GM23248 (cell line): ENCODE measurements around the gene MBTPS1. TPM values are rescaled to one million over a fixed set of nuclear protein-coding genes. Genes with fewer than 3 reads are reported as not detected.

Experiments used
- DNase-seq: peaks from one replicate; pipeline ENCODE4 v3.0.0-alpha.2; 2015
- H2AFZ ChIP-seq: fragments of 200-600 bp; sonication (generic); 2 replicates; pipeline ENCODE4 v1.6.1; 2016; ENCODE audit warnings: antibody characterized with exemption
- H3F3A ChIP-seq: fragments of 200-600 bp; sonication (generic); 2 replicates; pipeline ENCODE4 v1.6.1; 2016; ENCODE audit warnings: mild to moderate bottlenecking, antibody characterized with exemption, mixed run types; ENCODE audit not compliant: insufficient read depth
- H3K27ac ChIP-seq: fragments of 200-600 bp; sonication (generic); 2 replicates; pipeline ENCODE4 v1.5.1; 2016; ENCODE audit warnings: mild to moderate bottlenecking
- H3K27me3 ChIP-seq: fragments of 200-600 bp; sonication (generic); replicated peaks from 2 replicates; pipeline ENCODE4 v1.6.1; 2016; ENCODE audit warnings: mild to moderate bottlenecking; ENCODE audit not compliant: insufficient read depth
- H3K36me3 ChIP-seq: fragments of 200-600 bp; sonication (generic); 2 replicates; pipeline ENCODE4 v1.6.1; 2016; ENCODE audit warnings: low read depth, mild to moderate bottlenecking
- H3K4me1 ChIP-seq: fragments of 200-600 bp; sonication (generic); 2 replicates; pipeline ENCODE4 v1.6.1; 2016; ENCODE audit warnings: mild to moderate bottlenecking; ENCODE audit not compliant: insufficient read depth
- H3K4me2 ChIP-seq: fragments of 200-600 bp; sonication (generic); one replicate; pipeline ENCODE4 v1.6.1; 2016; ENCODE audit warnings: mild to moderate bottlenecking; ENCODE audit not compliant: unreplicated experiment
- H3K4me3 ChIP-seq: fragments of 200-600 bp; sonication (generic); 2 replicates; pipeline ENCODE4 v1.5.1; 2016; ENCODE audit warnings: mild to moderate bottlenecking
- H3K79me2 ChIP-seq: fragments of 200-600 bp; sonication (generic); 2 replicates; pipeline ENCODE4 v1.6.1; 2016; ENCODE audit warnings: mild to moderate bottlenecking; ENCODE audit not compliant: insufficient read depth
- H3K9ac ChIP-seq: fragments of 200-600 bp; sonication (generic); 2 replicates; pipeline ENCODE4 v1.6.1; 2016; ENCODE audit warnings: mild to moderate bottlenecking
- H3K9me2 ChIP-seq: fragments of 200-600 bp; sonication (generic); 2 replicates; pipeline ENCODE4 v1.6.1; 2016; ENCODE audit warnings: mixed run types, mild to moderate bottlenecking, moderate library complexity; ENCODE audit not compliant: insufficient read depth
- H3K9me3 ChIP-seq: fragments of 200-600 bp; sonication (generic); one replicate; pipeline ENCODE4 v1.6.1; 2017; ENCODE audit warnings: low read depth
- H4K20me1 ChIP-seq: fragments of 200-600 bp; sonication (generic); 2 replicates; pipeline ENCODE4 v1.6.0; 2016; ENCODE audit not compliant: insufficient read depth
- EZH2 ChIP-seq: fragments of 200-600 bp; sonication (generic); IDR thresholded peaks from 2 replicates; pipeline ENCODE4 v1.6.1; 2018; ENCODE audit warnings: antibody characterized with exemption, mild to moderate bottlenecking; ENCODE audit not compliant: insufficient read depth, poor library complexity, severe bottlenecking
- EZH2phosphoT487 ChIP-seq: fragments of 200-600 bp; sonication (generic); IDR thresholded peaks from 2 replicates; pipeline ENCODE4 v1.6.1; 2018; ENCODE audit warnings: antibody characterized with exemption, moderate library complexity, mild to moderate bottlenecking, low read depth; ENCODE audit not compliant: insufficient read depth
- WGBS, 2 experiments: methylation state at CpG; one replicate each; pipeline ENCODE4 v1.1.6; 2015 to 2017; ENCODE audit warnings: low lambda C conversion rate in 2 of 2, low coverage in 1 of 2; ENCODE audit errors: missing lambda C conversion rate in 2 of 2; 5-methylcytosine and 5-hydroxymethylcytosine counted together
- in situ Hi-C: fragments of 300-500 bp; cut with MboI; formaldehyde crosslinking; loops from 2 replicates; pipeline ENCODE4 v1.15.0; 2020
- polyA plus RNA-seq: library from polyadenylated mRNA; unstranded; fragments of >200 nt; fragmentation: Nextera tagmentation; extraction: Ambion mirVana; gene quantifications from 2 replicates; pipeline ENCODE4 v1.2.1, GENCODE V29; 2016
- total RNA-seq: library from RNA; depleted of rRNA; stranded (reverse); fragments of >200 nt; shearing (Covaris generic); gene quantifications from 2 replicates; pipeline ENCODE4 v1.2.3, GENCODE V29; 2014

The MBTPS1 gene
- total and polyA plus RNA-seq, 2 experiments from 2014 or later = 84.0 to 95.7 TPM

DNA sequence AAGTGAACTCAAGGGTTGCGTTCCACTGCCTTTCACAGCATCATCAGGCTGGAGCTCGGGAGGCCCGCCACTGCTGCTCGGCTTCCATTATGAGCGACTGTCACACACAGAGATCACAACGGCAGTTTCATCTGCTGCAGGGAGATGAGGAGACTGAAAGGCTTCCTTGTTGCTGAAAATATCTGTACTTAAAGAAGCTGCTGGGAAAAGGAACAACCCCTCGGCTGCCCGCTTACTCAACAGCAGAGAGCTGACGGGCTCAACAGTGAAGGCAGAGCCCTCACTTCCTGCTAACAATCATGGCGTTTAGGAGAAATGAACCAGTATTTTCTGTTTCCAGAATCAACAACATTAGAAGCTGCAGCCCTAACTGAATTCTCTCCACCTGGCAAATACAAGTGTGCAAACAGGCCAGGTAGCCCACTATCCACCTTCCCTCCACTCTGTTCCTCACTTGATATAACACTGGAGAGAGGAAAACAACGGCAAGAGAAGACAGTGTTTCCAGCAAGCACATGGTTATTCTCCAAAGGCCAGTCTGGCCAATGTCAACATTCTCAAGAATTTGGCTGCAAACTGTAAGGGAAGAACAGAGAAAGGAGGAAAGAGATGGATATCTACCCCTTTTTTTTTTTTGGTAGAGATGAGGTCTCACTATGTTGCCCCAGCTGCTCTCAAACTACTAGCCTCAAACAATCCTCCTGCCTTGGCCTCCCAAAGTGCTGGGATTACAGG, 33.7 kb downstream of the MBTPS1 start:
- WGBS, 2 experiments = 80 to 82% methylated on average over 11 of the region's 11 CpGs
- no peaks in the 10 kb centered on the region; the same call in 1 of the 2 replicates for H4K20me1 ChIP-seq
- TF ChIP-seq EZH2 = no peak
- TF ChIP-seq EZH2phosphoT487 = no peak

DNA sequence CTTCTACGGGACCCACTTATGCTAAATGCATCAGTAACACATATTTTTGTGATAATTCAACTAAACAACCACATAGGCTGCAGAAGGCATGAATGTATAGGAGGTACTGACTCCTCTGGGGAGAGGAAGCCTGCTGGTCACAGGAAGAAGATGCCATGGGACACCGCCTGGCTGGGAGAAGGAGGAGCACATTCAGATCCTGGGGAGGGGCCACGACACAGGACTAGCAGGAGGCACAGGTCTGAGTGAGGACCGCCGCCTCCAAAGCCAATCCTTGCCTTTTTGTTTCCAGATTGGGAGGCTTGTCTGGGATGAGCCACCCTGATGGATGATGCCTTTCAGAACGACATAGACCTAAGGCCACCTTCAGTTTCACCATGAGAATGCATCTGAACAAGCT, 34.6 kb downstream of the MBTPS1 start:
- H3K9me3 ChIP-seq = no peaks in the 10 kb centered on the region
- H3K4me3 ChIP-seq = no peak overlapping the region
- H3K36me3 ChIP-seq = peaks cover 46% of the 10 kb centered on the region; the same call in 1 of the 2 replicates
- no peak for TF ChIP-seq EZH2
- no peak for TF ChIP-seq EZH2phosphoT487
- peaks cover 18% of the 10 kb centered on the region for H3K79me2 ChIP-seq
- H2AFZ ChIP-seq = no peak overlapping the region
- H4K20me1 ChIP-seq = no peaks in the 10 kb centered on the region; the same call in 1 of the 2 replicates
- H3K4me1 ChIP-seq = no peaks in the 10 kb centered on the region
- H3K9me2 ChIP-seq = no peaks in the 10 kb centered on the region
- no peaks in the 10 kb centered on the region for H3K27me3 ChIP-seq
- H3K27ac ChIP-seq = no peak overlapping the region
- in situ Hi-C loops = no loop called here
- no peak overlapping the region for H3K9ac ChIP-seq
- 79 to 85% methylated on average over 6 of the region's 6 CpGs for WGBS, 2 experiments
- H3F3A ChIP-seq = no peaks in the 10 kb centered on the region
- no peak overlapping the region for H3K4me2 ChIP-seq
- peak; percentile 3 for DNase-seq

More for the DNA sequence above, 33.7 kb downstream of the MBTPS1 start:
- Histone ChIP-seq H3K9me3 (no peaks in the 10 kb centered on the region), H3K27me3 (no peaks in the 10 kb centered on the region), H3K36me3 (peaks cover 40% of the 10 kb centered on the region; the same call in 1 of the 2 replicates), H3F3A (no peaks in the 10 kb centered on the region), H3K4me1 (no peaks in the 10 kb centered on the region), H3K9me2 (no peaks in the 10 kb centered on the region), H3K27ac (no peak overlapping the region), H3K79me2 (peaks cover 11% of the 10 kb centered on the region; the same call in 1 of the 2 replicates), H3K4me3 (no peak overlapping the region), H3K9ac (no peak overlapping the region), H2AFZ (no peak overlapping the region), H3K4me2 (no peak overlapping the region)
- no peak for DNase-seq
- in situ Hi-C loops = no loop called here

DNA sequence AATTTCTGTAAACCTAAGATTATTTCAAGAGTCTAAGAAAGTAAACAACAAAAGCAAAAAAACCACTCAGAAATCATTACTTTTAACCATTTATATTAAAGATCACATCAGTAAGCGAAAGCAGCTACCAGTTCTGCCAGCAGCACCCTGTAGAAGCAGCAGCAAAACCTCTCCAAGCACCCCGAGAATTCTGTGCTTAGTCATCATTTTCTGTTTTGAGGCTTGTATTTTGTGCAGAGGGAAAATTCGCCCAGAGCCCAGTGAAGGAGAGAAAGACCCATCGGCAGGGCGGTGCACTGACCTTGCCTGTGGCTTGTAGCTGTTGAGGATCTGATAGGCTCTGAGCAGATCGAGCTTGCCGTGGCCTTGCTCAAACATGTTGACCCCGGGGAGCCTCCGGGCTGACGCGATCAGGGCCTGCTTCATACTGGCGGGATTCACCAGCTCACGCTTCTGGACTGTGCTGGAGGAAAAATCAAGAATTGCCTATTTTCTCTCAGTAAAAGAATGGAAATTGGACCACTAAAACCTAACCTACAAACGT, 35.2 kb downstream of the MBTPS1 start:
- Histone ChIP-seq H3K27ac (no peak overlapping the region), H3K9me2 (no peaks in the 10 kb centered on the region), H3K4me2 (no peak overlapping the region), H3K36me3 (peaks cover 46% of the 10 kb centered on the region), H3K79me2 (peaks cover 24% of the 10 kb centered on the region), H3K4me3 (no peak overlapping the region), H3K9me3 (no peaks in the 10 kb centered on the region), H3K4me1 (no peaks in the 10 kb centered on the region), H3K27me3 (no peaks in the 10 kb centered on the region), H2AFZ (no peak overlapping the region), H3K9ac (no peak overlapping the region), H4K20me1 (no peaks in the 10 kb centered on the region; the same call in 1 of the 2 replicates), H3F3A (no peaks in the 10 kb centered on the region)
- TF ChIP-seq EZH2 (no peak), EZH2phosphoT487 (no peak)
- 87 to 88% methylated on average over 14 of the region's 14 CpGs for WGBS, 2 experiments
- in situ Hi-C loops = no loop called here
- no peak for DNase-seq

DNA sequence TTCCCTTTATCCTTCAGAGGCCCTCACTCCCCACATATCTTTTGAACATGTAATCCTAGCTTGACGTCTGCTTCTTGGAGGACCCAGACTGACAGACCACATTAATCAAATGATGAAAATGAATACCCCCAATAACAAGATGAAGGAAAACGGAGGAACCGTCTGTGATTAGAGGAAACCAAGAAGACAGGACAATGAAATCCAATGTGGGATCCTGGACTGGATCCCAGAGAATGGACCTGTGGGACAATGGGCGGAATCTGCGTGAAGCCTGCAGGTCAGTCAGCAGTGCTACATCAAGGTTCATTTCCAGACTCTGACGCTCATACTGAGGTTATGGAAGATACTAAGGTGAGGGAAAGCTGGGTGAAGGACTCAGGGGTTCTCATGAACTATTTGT, 35.9 kb downstream of the MBTPS1 start:
- peaks cover 27% of the 10 kb centered on the region for H3K79me2 ChIP-seq
- H3K27me3 ChIP-seq = no peaks in the 10 kb centered on the region
- TF ChIP-seq EZH2 (no peak), EZH2phosphoT487 (no peak)
- peaks cover 52% of the 10 kb centered on the region for H3K36me3 ChIP-seq
- no peak overlapping the region for H3K9ac ChIP-seq
- H3K9me2 ChIP-seq = no peaks in the 10 kb centered on the region
- H3K4me2 ChIP-seq = no peak overlapping the region
- no peak overlapping the region for H2AFZ ChIP-seq
- WGBS, 2 experiments = 86 to 89% methylated on average over 6 of the region's 6 CpGs
- H3K4me3 ChIP-seq = no peak overlapping the region
- H3K27ac ChIP-seq = no peak overlapping the region
- in situ Hi-C loops = no loop called here
- no peak for DNase-seq
- no peaks in the 10 kb centered on the region for H3F3A ChIP-seq
- no peaks in the 10 kb centered on the region for H3K4me1 ChIP-seq
- H3K9me3 ChIP-seq = no peaks in the 10 kb centered on the region
- no peaks in the 10 kb centered on the region; the same call in 1 of the 2 replicates for H4K20me1 ChIP-seq
